ENCODE results near the gene MCTP1.
A peak's percentile ranks its signal among the peaks of the same experiment; 100 is the strongest.

MCTP1 gene

GRCh38 chr5:95177456-95177855 is 107.4 kb downstream of the MCTP1 start:
- peaks cover 4% of the 10 kb centered on the region for H3K9me3 ChIP-seq (ENCODE audit: control insufficient read depth, low read length)
- H3K4me1 ChIP-seq (ENCODE audit: control insufficient read depth, insufficient read depth, low read depth, low read length): peaks cover 3% of the 10 kb centered on the region
- no peak overlapping the region for H3K4me3 ChIP-seq (ENCODE audit: insufficient read depth in 1 of 2, low read depth in 1 of 2, low read length in 2 of 2)
- DNase-seq: no peak
- no peak overlapping the region for H3K4me2 ChIP-seq (ENCODE audit: low read length, poor library complexity, severe bottlenecking)
- H2BK120ac ChIP-seq (ENCODE audit: low read depth, low read length): no peak overlapping the region
- no peak overlapping the region for H3K14ac ChIP-seq (ENCODE audit: low read length in 2 of 2)
- no peak overlapping the region for H4K8ac ChIP-seq (ENCODE audit: low read length)
- no peak overlapping the region for H4K91ac ChIP-seq (ENCODE audit: low read length)
- H3K27me3 ChIP-seq (ENCODE audit: control insufficient read depth in 1 of 2, insufficient read depth in 1 of 2, low read length in 2 of 2): no peaks in the 10 kb centered on the region
- H3K18ac ChIP-seq (ENCODE audit: low read depth in 1 of 2, low read length in 2 of 2): no peak overlapping the region
- no peak overlapping the region for H2AK5ac ChIP-seq (ENCODE audit: low read length, severe bottlenecking)
- no peak overlapping the region for H2AFZ ChIP-seq (ENCODE audit: low read depth, low read length)
- H2BK15ac ChIP-seq (ENCODE audit: low read depth, poor library complexity, severe bottlenecking): no peak overlapping the region
- H3K79me1 ChIP-seq (replicated peaks; ENCODE audit: low read length, poor library complexity, severe bottlenecking): no peaks in the 10 kb centered on the region
- 91% methylated on average over 3 of the region's 4 CpGs for WGBS
- no peak overlapping the region for H3K9ac ChIP-seq (ENCODE audit: low read length)
- H3K36me3 ChIP-seq (ENCODE audit: control insufficient read depth in 1 of 2, insufficient read depth in 2 of 2, low read depth in 1 of 2, low read length in 2 of 2): no peaks in the 10 kb centered on the region
- no peak overlapping the region for H2BK12ac ChIP-seq (ENCODE audit: low read length in 2 of 2)
- no peak overlapping the region for H3K4ac ChIP-seq (ENCODE audit: low read depth in 1 of 2, low read length in 2 of 2)
- peak overlapping the region; percentile 90 for H3K27ac ChIP-seq (ENCODE audit: low read length, poor library complexity, severe bottlenecking)
- H3K23ac ChIP-seq (ENCODE audit: low read length in 2 of 2): no peak overlapping the region
- H2BK5ac ChIP-seq (ENCODE audit: low read depth, low read length, poor library complexity, severe bottlenecking): no peak overlapping the region

- H3K4ac ChIP-seq (ENCODE audit: low read depth in 1 of 2, low read length in 2 of 2): no peak overlapping the region
- H2BK15ac ChIP-seq (ENCODE audit: low read depth, poor library complexity, severe bottlenecking): no peak overlapping the region
- no peak overlapping the region for H2BK12ac ChIP-seq (ENCODE audit: low read length in 2 of 2)
- no peak for DNase-seq
- H3K27me3 ChIP-seq (ENCODE audit: control insufficient read depth in 1 of 2, insufficient read depth in 1 of 2, low read length in 2 of 2): no peaks in the 10 kb centered on the region
- no peak overlapping the region for H3K4me3 ChIP-seq (ENCODE audit: insufficient read depth in 1 of 2, low read depth in 1 of 2, low read length in 2 of 2)
- peaks cover 7% of the 10 kb centered on the region for H3K9me3 ChIP-seq (ENCODE audit: control insufficient read depth, low read length)
- no peak overlapping the region for H3K27ac ChIP-seq (ENCODE audit: low read length, poor library complexity, severe bottlenecking)
- no peaks in the 10 kb centered on the region for H3K79me1 ChIP-seq (replicated peaks; ENCODE audit: low read length, poor library complexity, severe bottlenecking)
- no peak overlapping the region for H4K91ac ChIP-seq (ENCODE audit: low read length)
- no peaks in the 10 kb centered on the region for H3K36me3 ChIP-seq (ENCODE audit: control insufficient read depth in 1 of 2, insufficient read depth in 2 of 2, low read depth in 1 of 2, low read length in 2 of 2)
- H2BK120ac ChIP-seq (ENCODE audit: low read depth, low read length): no peak overlapping the region
- no peak overlapping the region for H4K8ac ChIP-seq (ENCODE audit: low read length)
- no peak overlapping the region for H2BK5ac ChIP-seq (ENCODE audit: low read depth, low read length, poor library complexity, severe bottlenecking)
- WGBS: 47% methylated on average over 3 of the region's 3 CpGs
- no peak overlapping the region for H3K18ac ChIP-seq (ENCODE audit: low read depth in 1 of 2, low read length in 2 of 2)
- H3K4me2 ChIP-seq (ENCODE audit: low read length, poor library complexity, severe bottlenecking): no peak overlapping the region
- no peak overlapping the region for H3K23ac ChIP-seq (ENCODE audit: low read length in 2 of 2)
- peaks cover 3% of the 10 kb centered on the region for H3K4me1 ChIP-seq (ENCODE audit: control insufficient read depth, insufficient read depth, low read depth, low read length)
- H3K14ac ChIP-seq (ENCODE audit: low read length in 2 of 2): no peak overlapping the region
- H2AK5ac ChIP-seq (ENCODE audit: low read length, severe bottlenecking): no peak overlapping the region
- H2AFZ ChIP-seq (ENCODE audit: low read depth, low read length): no peak overlapping the region
- H3K9ac ChIP-seq (ENCODE audit: low read length): no peak overlapping the region
These were observed 109.8 kb downstream of the MCTP1 start for GRCh38 chr5:95175106-95175505.

- Histone ChIP-seq H2BK5ac (ENCODE audit: low read depth, low read length, poor library complexity, severe bottlenecking) (no peak overlapping the region), H2AFZ (ENCODE audit: low read depth, low read length) (no peak overlapping the region), H3K9ac (ENCODE audit: low read length) (no peak overlapping the region), H2BK12ac (ENCODE audit: low read length in 2 of 2) (no peak overlapping the region), H4K8ac (ENCODE audit: low read length) (no peak overlapping the region), H3K23ac (ENCODE audit: low read length in 2 of 2) (no peak overlapping the region), H3K4me3 (ENCODE audit: insufficient read depth in 1 of 2, low read depth in 1 of 2, low read length in 2 of 2) (no peak overlapping the region), H3K27me3 (ENCODE audit: control insufficient read depth in 1 of 2, insufficient read depth in 1 of 2, low read length in 2 of 2) (no peaks in the 10 kb centered on the region), H3K4ac (ENCODE audit: low read depth in 1 of 2, low read length in 2 of 2) (no peak overlapping the region), H2AK5ac (ENCODE audit: low read length, severe bottlenecking) (no peak overlapping the region), H3K4me2 (ENCODE audit: low read length, poor library complexity, severe bottlenecking) (no peak overlapping the region), H3K14ac (ENCODE audit: low read length in 2 of 2) (no peak overlapping the region), H2BK120ac (ENCODE audit: low read depth, low read length) (no peak overlapping the region), H3K18ac (ENCODE audit: low read depth in 1 of 2, low read length in 2 of 2) (no peak overlapping the region), H3K27ac (ENCODE audit: low read length, poor library complexity, severe bottlenecking) (no peak overlapping the region), H4K91ac (ENCODE audit: low read length) (no peak overlapping the region), H3K79me1 (replicated peaks; ENCODE audit: low read length, poor library complexity, severe bottlenecking) (no peaks in the 10 kb centered on the region), H3K36me3 (ENCODE audit: control insufficient read depth in 1 of 2, insufficient read depth in 2 of 2, low read depth in 1 of 2, low read length in 2 of 2) (no peaks in the 10 kb centered on the region), H2BK15ac (ENCODE audit: low read depth, poor library complexity, severe bottlenecking) (no peak overlapping the region), H3K9me3 (ENCODE audit: control insufficient read depth, low read length) (peaks cover 7% of the 10 kb centered on the region), H3K4me1 (ENCODE audit: control insufficient read depth, insufficient read depth, low read depth, low read length) (no peaks in the 10 kb centered on the region)
- no peak for DNase-seq
These were observed 112.2 kb downstream of the MCTP1 start for GRCh38 chr5:95172659-95173058.

GRCh38 chr5:95164861-95165260 is 120.0 kb downstream of the MCTP1 start:
- H2BK15ac ChIP-seq (ENCODE audit: low read depth, poor library complexity, severe bottlenecking): no peak overlapping the region
- no peak overlapping the region for H4K91ac ChIP-seq (ENCODE audit: low read length)
- no peak overlapping the region for H2BK12ac ChIP-seq (ENCODE audit: low read length in 2 of 2)
- no peak overlapping the region for H3K23ac ChIP-seq (ENCODE audit: low read length in 2 of 2)
- H3K79me1 ChIP-seq (replicated peaks; ENCODE audit: low read length, poor library complexity, severe bottlenecking): no peaks in the 10 kb centered on the region
- no peak overlapping the region for H3K9ac ChIP-seq (ENCODE audit: low read length)
- H2BK5ac ChIP-seq (ENCODE audit: low read depth, low read length, poor library complexity, severe bottlenecking): no peak overlapping the region
- H3K36me3 ChIP-seq (ENCODE audit: control insufficient read depth in 1 of 2, insufficient read depth in 2 of 2, low read depth in 1 of 2, low read length in 2 of 2): no peaks in the 10 kb centered on the region
- H3K4me3 ChIP-seq (ENCODE audit: insufficient read depth in 1 of 2, low read depth in 1 of 2, low read length in 2 of 2): no peak overlapping the region
- no peak overlapping the region for H3K4ac ChIP-seq (ENCODE audit: low read depth in 1 of 2, low read length in 2 of 2)
- H2BK120ac ChIP-seq (ENCODE audit: low read depth, low read length): no peak overlapping the region
- no peaks in the 10 kb centered on the region for H3K4me1 ChIP-seq (ENCODE audit: control insufficient read depth, insufficient read depth, low read depth, low read length)
- no peak overlapping the region for H4K8ac ChIP-seq (ENCODE audit: low read length)
- no peak overlapping the region for H3K27ac ChIP-seq (ENCODE audit: low read length, poor library complexity, severe bottlenecking)
- H3K9me3 ChIP-seq (ENCODE audit: control insufficient read depth, low read length): no peaks in the 10 kb centered on the region
- H2AFZ ChIP-seq (ENCODE audit: low read depth, low read length): no peak overlapping the region
- H3K27me3 ChIP-seq (ENCODE audit: control insufficient read depth in 1 of 2, insufficient read depth in 1 of 2, low read length in 2 of 2): no peaks in the 10 kb centered on the region
- H3K4me2 ChIP-seq (ENCODE audit: low read length, poor library complexity, severe bottlenecking): no peak overlapping the region
- no peak overlapping the region for H3K14ac ChIP-seq (ENCODE audit: low read length in 2 of 2)
- H3K18ac ChIP-seq (ENCODE audit: low read depth in 1 of 2, low read length in 2 of 2): no peak overlapping the region
- 100% methylated on average over 1 of the region's 2 CpGs for WGBS
- DNase-seq: no peak
- no peak overlapping the region for H2AK5ac ChIP-seq (ENCODE audit: low read length, severe bottlenecking)

All from mesenchymal stem cell (in vitro differentiated cells and primary cell).